Hepatocyte (in vitro differentiated cells): ENCODE results near the gene ALKBH1. TPM values are rescaled to one million over a fixed set of nuclear protein-coding genes. Genes with fewer than 3 reads are reported as not detected.
"Not testable (repeated sequence)": the region's sequence is repeated elsewhere in the genome, so short reads cannot be mapped to it uniquely, and the experiment has no call there.

Experiments
- DNase-seq: peaks from one replicate; pipeline ENCODE4 v3.0.0-alpha.2; 2016; ENCODE audit warnings: low spot score
- H2AFZ ChIP-seq: fragments of 200-600 bp; sonication (generic); 2 replicates; pipeline ENCODE4 v1.6.0; 2016; ENCODE audit warnings: antibody characterized with exemption, mild to moderate bottlenecking
- H3K27ac ChIP-seq: fragments of 200-600 bp; sonication (generic); 2 replicates; pipeline ENCODE4 v1.5.1; 2016; ENCODE audit warnings: mild to moderate bottlenecking
- H3K27me3 ChIP-seq: fragments of 200-600 bp; sonication (generic); 2 replicates; pipeline ENCODE4 v1.6.1; 2016
- H3K36me3 ChIP-seq: fragments of 200-600 bp; sonication (generic); replicated peaks from 2 replicates; pipeline ENCODE4 v1.5.1; 2016; ENCODE audit warnings: low read depth; ENCODE audit not compliant: insufficient read depth
- H3K4me1 ChIP-seq: fragments of 200-600 bp; sonication (generic); 2 replicates; pipeline ENCODE4 v1.5.1; 2016; ENCODE audit warnings: mild to moderate bottlenecking, moderate library complexity; ENCODE audit not compliant: insufficient read depth
- H3K4me2 ChIP-seq: fragments of 200-600 bp; sonication (generic); 2 replicates; pipeline ENCODE4 v1.6.0; 2016
- H3K4me3 ChIP-seq: fragments of 200-600 bp; sonication (generic); 2 replicates; pipeline ENCODE4 v1.5.1; 2016; ENCODE audit warnings: mild to moderate bottlenecking
- H3K79me2 ChIP-seq: fragments of 200-600 bp; sonication (generic); 2 replicates; pipeline ENCODE4 v1.6.0; 2017; ENCODE audit warnings: mild to moderate bottlenecking
- H3K9me2 ChIP-seq: fragments of 200-600 bp; sonication (generic); replicated peaks from 2 replicates; pipeline ENCODE4 v1.6.0; 2017; ENCODE audit warnings: mild to moderate bottlenecking; ENCODE audit not compliant: insufficient read depth
- H3K9me3 ChIP-seq: fragments of 200-600 bp; sonication (generic); 2 replicates; pipeline ENCODE4 v1.5.1; 2016; ENCODE audit warnings: low read depth, mild to moderate bottlenecking
- H4K20me1 ChIP-seq: fragments of 200-600 bp; sonication (generic); 2 replicates; pipeline ENCODE4 v1.6.0; 2016; ENCODE audit warnings: mild to moderate bottlenecking; ENCODE audit not compliant: insufficient read depth, poor library complexity, severe bottlenecking
- CTCF ChIP-seq: fragments of 200-600 bp; sonication (generic); IDR thresholded peaks from 2 replicates; pipeline ENCODE4 v1.5.1; 2016; ENCODE audit warnings: antibody characterized with exemption, mild to moderate bottlenecking; ENCODE audit not compliant: poor library complexity
- EZH2 ChIP-seq: fragments of 200-600 bp; sonication (generic); IDR thresholded peaks from 2 replicates; pipeline ENCODE4 v1.6.1; 2016; ENCODE audit warnings: antibody characterized with exemption, mild to moderate bottlenecking, borderline replicate concordance
- EZH2phosphoT487 ChIP-seq: fragments of 200-600 bp; sonication (generic); IDR thresholded peaks from one replicate; pipeline ENCODE4 v1.6.1; 2018; ENCODE audit warnings: antibody characterized with exemption, mild to moderate bottlenecking, low read depth, moderate library complexity; ENCODE audit not compliant: unreplicated experiment, severe bottlenecking
- WGBS: methylation state at CpG from one replicate; pipeline ENCODE4 v1.1.6; 2016; ENCODE audit warnings: low lambda C conversion rate; ENCODE audit errors: missing lambda C conversion rate; 5-methylcytosine and 5-hydroxymethylcytosine counted together
- polyA plus RNA-seq: library from polyadenylated mRNA; unstranded; fragments of >200 nt; fragmentation: Nextera tagmentation; extraction: Ambion mirVana; gene quantifications from 2 replicates; pipeline ENCODE4 v1.2.1, GENCODE V29; 2016
- total RNA-seq: library from RNA; depleted of rRNA; stranded (reverse); fragments of >200 nt; gene quantifications from 2 replicates; pipeline ENCODE4 v1.2.3, GENCODE V29; 2014

ALKBH1 gene
- total and polyA plus RNA-seq, 2 experiments from 2014 or later: 9.0 to 13.6 TPM

- Histone ChIP-seq H3K79me2 (no peaks in the 10 kb centered on the region), H3K27ac (no peak overlapping the region), H3K36me3 (no peaks in the 10 kb centered on the region), H3K4me3 (no peak overlapping the region), H3K9me2 (no peaks in the 10 kb centered on the region), H2AFZ (no peak overlapping the region), H4K20me1 (no peaks in the 10 kb centered on the region), H3K9me3 (no peaks in the 10 kb centered on the region), H3K4me2 (no peak overlapping the region), H3K4me1 (no peaks in the 10 kb centered on the region), H3K27me3 (no peaks in the 10 kb centered on the region)
- DNase-seq: no peak
- TF ChIP-seq EZH2phosphoT487 (no peak), CTCF (no peak), EZH2 (no peak)
Observed at GRCh38 chr14:77667331-77667730, 40.5 kb downstream of the ALKBH1 start.

GRCh38 chr14:77663293-77663692 is 44.5 kb downstream of the ALKBH1 start:
- no peak for DNase-seq

GRCh38 chr14:77661562-77661961 is 46.3 kb downstream of the ALKBH1 start:
- not testable (repeated sequence) for H4K20me1 ChIP-seq, H3K4me3 ChIP-seq, H3K79me2 ChIP-seq, H3K36me3 ChIP-seq, H3K27me3 ChIP-seq, DNase-seq, H3K4me1 ChIP-seq, H3K4me2 ChIP-seq, H3K27ac ChIP-seq, H3K9me3 ChIP-seq, H3K9me2 ChIP-seq, H2AFZ ChIP-seq
- WGBS: 48% methylated on average over 9 of the region's 9 CpGs

More at GRCh38 chr14:77663293-77663692, 44.5 kb downstream of the ALKBH1 start:
- WGBS: 83% methylated on average over 6 of the region's 6 CpGs
- no peak for TF ChIP-seq EZH2phosphoT487
- no peaks in the 10 kb centered on the region for H3K36me3 ChIP-seq
- H3K27me3 ChIP-seq: no peaks in the 10 kb centered on the region
- H4K20me1 ChIP-seq: no peaks in the 10 kb centered on the region
- no peaks in the 10 kb centered on the region for H3K79me2 ChIP-seq
- no peak overlapping the region for H2AFZ ChIP-seq
- H3K4me2 ChIP-seq: no peak overlapping the region
- no peaks in the 10 kb centered on the region for H3K9me3 ChIP-seq
- H3K9me2 ChIP-seq: no peaks in the 10 kb centered on the region
- H3K4me1 ChIP-seq: no peaks in the 10 kb centered on the region
- no peak overlapping the region for H3K27ac ChIP-seq
- H3K4me3 ChIP-seq: no peak overlapping the region

- Histone ChIP-seq H4K20me1 (no peaks in the 10 kb centered on the region), H2AFZ (no peak overlapping the region), H3K9me3 (no peaks in the 10 kb centered on the region), H3K79me2 (no peaks in the 10 kb centered on the region), H3K4me1 (no peaks in the 10 kb centered on the region), H3K27me3 (no peaks in the 10 kb centered on the region), H3K4me2 (no peak overlapping the region), H3K36me3 (no peaks in the 10 kb centered on the region), H3K4me3 (no peak overlapping the region), H3K9me2 (no peaks in the 10 kb centered on the region), H3K27ac (no peak overlapping the region)
- no peak for DNase-seq
- 95% methylated on average over 7 of the region's 7 CpGs for WGBS
- TF ChIP-seq EZH2phosphoT487 (no peak), EZH2 (no peak), CTCF (no peak)
Observed at GRCh38 chr14:77660754-77661153, 47.1 kb downstream of the ALKBH1 start.

- H4K20me1 ChIP-seq: no peaks in the 10 kb centered on the region
- H3K4me1 ChIP-seq: no peaks in the 10 kb centered on the region
- no peaks in the 10 kb centered on the region for H3K79me2 ChIP-seq
- no peak overlapping the region for H3K4me3 ChIP-seq
- no peak overlapping the region for H3K4me2 ChIP-seq
- TF ChIP-seq EZH2 (no peak), EZH2phosphoT487 (no peak), CTCF (no peak)
- H2AFZ ChIP-seq: no peak overlapping the region
- H3K27me3 ChIP-seq: no peaks in the 10 kb centered on the region
- no peaks in the 10 kb centered on the region for H3K36me3 ChIP-seq
- no peak for DNase-seq
- no peaks in the 10 kb centered on the region for H3K9me3 ChIP-seq
- no peak overlapping the region for H3K27ac ChIP-seq
- no peaks in the 10 kb centered on the region for H3K9me2 ChIP-seq
- WGBS: 80% methylated on average over 2 of the region's 2 CpGs
Observed at GRCh38 chr14:77659831-77660230, 48.0 kb downstream of the ALKBH1 start.
